Chondrocyte (in vitro differentiated cells): ENCODE measurements around the gene SYT13. TPM values are rescaled to one million over a fixed set of nuclear protein-coding genes. Genes with fewer than 3 reads are reported as not detected.

Experiments
- DNase-seq: peaks from one replicate; pipeline ENCODE4 v3.0.0; 2021; ENCODE audit warnings: mixed read lengths, low spot score
- H3K27ac Mint-ChIP-seq: one replicate; pipeline ENCODE4 v1.8.0; 2021; ENCODE audit warnings: mild to moderate bottlenecking, moderate library complexity, mixed read lengths; ENCODE audit not compliant: unreplicated experiment
- H3K27me3 Mint-ChIP-seq: 2 replicates; pipeline ENCODE4 v1.8.0; 2021; ENCODE audit warnings: low read depth, mixed read lengths
- H3K36me3 Mint-ChIP-seq: 2 replicates; pipeline ENCODE4 v1.8.0; 2021; ENCODE audit warnings: low read depth, mixed read lengths
- H3K4me1 Mint-ChIP-seq: 2 replicates; pipeline ENCODE4 v1.8.0; 2021; ENCODE audit warnings: low read depth, mild to moderate bottlenecking, mixed read lengths
- H3K4me3 Mint-ChIP-seq: one replicate; pipeline ENCODE4 v1.8.0; 2021; ENCODE audit warnings: mild to moderate bottlenecking, moderate library complexity, mixed read lengths; ENCODE audit not compliant: unreplicated experiment
- H3K9me3 Mint-ChIP-seq: 2 replicates; pipeline ENCODE4 v1.8.0; 2021; ENCODE audit warnings: low read depth, mixed read lengths
- total RNA-seq: library from RNA; stranded (reverse); gene quantifications from 3 replicates; pipeline ENCODE4 v1.2.1, GENCODE V29; 2021
- TF ChIP-seq, protein P1 (sequence below): fragments of 200-600 bp; sonication (generic); IDR thresholded peaks from 2 replicates; pipeline ENCODE4 v1.5.0; 2021; ENCODE audit warnings: antibody characterized with exemption, mild to moderate bottlenecking, moderate library complexity

The SYT13 gene
- total RNA-seq, 1 donor from 2014 or later: 2.8 TPM

DNA sequence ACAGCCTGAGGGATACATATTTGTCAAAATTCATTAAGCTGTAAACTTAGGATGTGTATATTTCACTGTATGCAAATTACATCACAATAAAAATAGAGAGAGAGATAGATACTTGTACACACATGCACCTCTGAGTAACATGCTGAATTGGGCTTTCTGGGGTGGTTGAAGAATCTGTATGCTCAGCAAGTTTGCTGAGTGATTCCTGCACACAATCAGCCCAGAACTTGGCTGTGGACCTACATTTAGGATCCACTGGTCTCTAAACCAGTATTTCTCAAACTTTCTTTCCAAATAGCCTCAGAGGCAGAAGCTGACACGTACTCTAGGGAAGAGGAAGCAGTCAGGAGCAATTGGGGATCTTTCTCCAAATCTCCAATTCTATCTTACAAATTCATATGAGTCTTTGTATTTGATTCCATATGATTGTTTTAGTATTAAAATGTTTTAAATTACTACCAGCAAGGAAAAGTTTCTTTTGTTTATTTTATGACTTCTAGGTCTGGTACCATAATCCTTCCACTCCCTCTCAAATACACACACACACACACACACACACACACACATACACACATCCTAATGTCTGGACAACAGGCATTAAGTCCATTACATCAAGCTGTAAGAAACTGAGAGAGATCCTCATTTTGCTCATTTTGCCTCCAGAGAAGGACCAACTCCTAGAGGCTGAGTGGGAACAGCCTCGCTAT lies 20.0 kb downstream of the SYT13 start:
- no peak for DNase-seq
- peaks cover 1% of the 10 kb centered on the region for H3K36me3 Mint-ChIP-seq
- TF ChIP-seq, protein P1, sequence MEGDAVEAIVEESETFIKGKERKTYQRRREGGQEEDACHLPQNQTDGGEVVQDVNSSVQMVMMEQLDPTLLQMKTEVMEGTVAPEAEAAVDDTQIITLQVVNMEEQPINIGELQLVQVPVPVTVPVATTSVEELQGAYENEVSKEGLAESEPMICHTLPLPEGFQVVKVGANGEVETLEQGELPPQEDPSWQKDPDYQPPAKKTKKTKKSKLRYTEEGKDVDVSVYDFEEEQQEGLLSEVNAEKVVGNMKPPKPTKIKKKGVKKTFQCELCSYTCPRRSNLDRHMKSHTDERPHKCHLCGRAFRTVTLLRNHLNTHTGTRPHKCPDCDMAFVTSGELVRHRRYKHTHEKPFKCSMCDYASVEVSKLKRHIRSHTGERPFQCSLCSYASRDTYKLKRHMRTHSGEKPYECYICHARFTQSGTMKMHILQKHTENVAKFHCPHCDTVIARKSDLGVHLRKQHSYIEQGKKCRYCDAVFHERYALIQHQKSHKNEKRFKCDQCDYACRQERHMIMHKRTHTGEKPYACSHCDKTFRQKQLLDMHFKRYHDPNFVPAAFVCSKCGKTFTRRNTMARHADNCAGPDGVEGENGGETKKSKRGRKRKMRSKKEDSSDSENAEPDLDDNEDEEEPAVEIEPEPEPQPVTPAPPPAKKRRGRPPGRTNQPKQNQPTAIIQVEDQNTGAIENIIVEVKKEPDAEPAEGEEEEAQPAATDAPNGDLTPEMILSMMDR: no peak
- H3K27ac Mint-ChIP-seq: no peak overlapping the region
- H3K4me3 Mint-ChIP-seq: no peak overlapping the region
- H3K27me3 Mint-ChIP-seq: peaks cover 10% of the 10 kb centered on the region
- H3K4me1 Mint-ChIP-seq: peaks cover 43% of the 10 kb centered on the region
- H3K9me3 Mint-ChIP-seq: peaks cover 7% of the 10 kb centered on the region

DNA sequence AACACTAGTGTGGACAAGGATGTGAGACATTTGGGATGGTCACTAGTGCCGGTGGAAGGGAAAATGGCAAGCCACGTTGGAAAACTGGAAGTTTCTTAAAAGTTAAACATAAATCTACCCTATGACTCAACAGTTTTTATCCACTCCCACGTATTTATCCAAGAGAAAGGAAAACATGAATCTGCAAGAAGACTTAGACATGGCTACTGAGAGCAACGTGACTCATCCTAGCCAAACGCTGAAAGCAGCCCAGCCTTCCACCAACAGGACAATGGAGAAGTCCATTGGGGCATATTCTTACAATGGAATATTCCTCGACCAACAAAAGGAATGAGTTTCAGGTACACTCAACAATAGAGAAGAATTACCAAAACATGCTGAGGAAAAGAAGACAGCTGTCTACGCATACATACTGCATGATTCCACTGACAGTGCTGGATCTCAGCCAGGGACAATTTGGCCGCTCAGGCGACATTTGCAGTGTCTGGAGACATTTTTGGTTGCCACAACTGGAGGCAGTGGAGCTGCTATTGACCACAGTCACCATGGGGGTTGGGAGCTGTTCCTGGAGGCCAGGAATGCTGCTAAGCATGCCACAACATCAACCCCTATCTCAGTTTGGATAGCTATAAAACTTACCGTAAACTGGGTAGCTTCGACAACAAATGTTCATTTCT lies 21.2 kb downstream of the SYT13 start:
- peaks cover 48% of the 10 kb centered on the region for H3K4me1 Mint-ChIP-seq
- TF ChIP-seq, protein P1: no peak
- peak overlapping the region; percentile 76 for H3K27ac Mint-ChIP-seq
- peak overlapping the region; percentile 11 for H3K4me3 Mint-ChIP-seq
- DNase-seq: no peak
- peaks cover 7% of the 10 kb centered on the region for H3K9me3 Mint-ChIP-seq
- H3K27me3 Mint-ChIP-seq: peaks cover 9% of the 10 kb centered on the region
- peaks cover 1% of the 10 kb centered on the region for H3K36me3 Mint-ChIP-seq

DNA sequence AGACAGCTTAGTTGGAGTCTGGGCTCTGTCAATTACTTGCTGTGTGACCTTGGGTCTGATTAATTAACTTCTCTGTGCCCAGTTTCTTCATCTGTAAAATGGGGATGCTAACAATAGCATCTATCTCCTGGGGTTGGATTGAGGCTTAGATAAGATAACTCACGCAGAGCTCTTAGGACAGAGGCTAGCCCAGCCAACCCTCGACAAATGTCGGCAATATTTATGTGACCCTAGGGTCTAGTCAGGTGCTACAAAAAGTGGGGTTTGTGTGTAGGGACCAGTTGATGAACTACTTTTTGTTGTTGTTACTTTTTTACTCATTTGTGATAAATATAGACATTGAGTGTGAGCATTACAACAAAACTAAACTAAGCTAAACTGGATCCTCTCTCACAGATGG lies 22.4 kb downstream of the SYT13 start:
- Mint-ChIP-seq H3K9me3 (peaks cover 7% of the 10 kb centered on the region), H3K27me3 (peaks cover 2% of the 10 kb centered on the region), H3K36me3 (no peaks in the 10 kb centered on the region), H3K4me1 (peaks cover 56% of the 10 kb centered on the region), H3K4me3 (no peak overlapping the region), H3K27ac (no peak overlapping the region)
- no peak for DNase-seq
- TF ChIP-seq, protein P1: no peak

DNA sequence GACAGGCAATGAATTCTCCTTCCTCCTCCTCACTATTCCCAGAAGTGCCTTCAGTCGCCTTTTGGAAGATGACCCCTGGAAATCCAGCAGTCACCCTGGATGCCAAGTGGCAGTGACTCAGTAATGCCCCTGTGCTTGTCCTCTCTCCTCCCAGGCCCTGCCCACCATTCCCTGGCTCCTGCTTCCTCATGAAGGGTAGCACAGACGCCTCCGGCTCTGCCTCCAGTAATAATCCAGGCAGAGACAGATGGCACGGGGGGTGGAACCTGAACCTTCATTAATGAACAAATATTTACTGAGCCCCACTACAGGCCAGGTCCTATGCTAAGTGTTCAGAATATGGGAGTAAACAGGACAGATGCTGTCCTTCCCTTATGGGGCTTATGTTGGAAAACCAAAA lies 23.2 kb downstream of the SYT13 start:
- Mint-ChIP-seq H3K27me3 (no peaks in the 10 kb centered on the region), H3K36me3 (no peaks in the 10 kb centered on the region), H3K9me3 (peaks cover 7% of the 10 kb centered on the region), H3K4me1 (peaks cover 56% of the 10 kb centered on the region), H3K4me3 (no peak overlapping the region), H3K27ac (no peak overlapping the region)
- TF ChIP-seq, protein P1: no peak
- no peak for DNase-seq

DNA sequence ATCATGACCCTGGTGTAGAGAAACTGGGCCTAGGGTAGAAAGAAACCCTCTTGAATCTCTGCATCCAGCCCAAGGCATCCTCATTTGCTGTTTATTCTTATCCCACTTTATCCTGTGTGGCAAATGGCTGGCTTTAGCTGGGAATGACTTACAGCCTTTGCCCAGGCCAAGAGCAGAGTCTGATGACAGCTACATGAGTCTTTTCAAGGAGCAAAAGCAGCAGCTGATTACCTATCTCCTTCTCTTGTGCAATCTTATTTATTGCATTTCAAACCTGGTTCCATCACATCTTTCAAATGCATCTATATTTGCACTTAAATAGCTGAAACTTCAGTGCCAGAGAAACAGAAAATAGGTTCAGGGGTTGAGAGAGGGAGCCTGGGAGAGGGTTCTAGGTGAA lies 26.1 kb downstream of the SYT13 start:
- Mint-ChIP-seq H3K4me1 (peaks cover 40% of the 10 kb centered on the region), H3K9me3 (peaks cover 7% of the 10 kb centered on the region), H3K4me3 (no peak overlapping the region), H3K27ac (no peak overlapping the region), H3K36me3 (no peaks in the 10 kb centered on the region), H3K27me3 (no peaks in the 10 kb centered on the region)
- TF ChIP-seq, protein P1: no peak
- no peak for DNase-seq
